ENCODE data around the gene TLCD3A.

The TLCD3A gene

GRCh38 chr17:773467-774312 lies 41.3 kb downstream of the TLCD3A start:
- no peak overlapping the region for H3K27ac ChIP-seq (ENCODE audit: low read depth, low read length)
- no CpG with 5 or more reads among the region's 14 CpGs for WGBS (ENCODE audit: extremely low coverage, insufficient coverage, low lambda C conversion rate)

GRCh38 chr17:774313-774584 lies 41.9 kb downstream of the TLCD3A start:
- no peak for DNase-seq
- Histone ChIP-seq H3K56ac (ENCODE audit: low read length) (no peak overlapping the region), H3K4me1 (ENCODE audit: control insufficient read depth, low read depth, low read length) (no peaks in the 10 kb centered on the region), H4K8ac (ENCODE audit: low read depth, low read length) (no peak overlapping the region), H4K5ac (ENCODE audit: low read length) (no peak overlapping the region), H3K9ac (ENCODE audit: low read length) (no peak overlapping the region), H3K4ac (ENCODE audit: low read depth, low read length) (no peak overlapping the region), H3K79me1 (ENCODE audit: low read length) (peaks cover 3% of the 10 kb centered on the region), H3K79me2 (ENCODE audit: control insufficient read depth, insufficient read depth, low read length) (peaks cover 2% of the 10 kb centered on the region), H3K27ac (ENCODE audit: low read depth, low read length) (no peak overlapping the region), H3K36me3 (ENCODE audit: control insufficient read depth, insufficient read depth, low read length) (peaks cover 11% of the 10 kb centered on the region), H2BK5ac (ENCODE audit: low read length) (no peak overlapping the region), H3K23ac (ENCODE audit: low read length) (no peak overlapping the region), H3K4me3 (ENCODE audit: low read length) (no peak overlapping the region), H3K18ac (ENCODE audit: low read length) (no peak overlapping the region), H3K27me3 (ENCODE audit: insufficient read depth, low read length, poor library complexity) (no peaks in the 10 kb centered on the region), H2AK5ac (ENCODE audit: low read length) (no peak overlapping the region), H2BK15ac (replicated peaks; ENCODE audit: low read depth) (no peak overlapping the region), H3K4me2 (ENCODE audit: low read length) (no peak overlapping the region), H2BK120ac (ENCODE audit: low read depth, low read length) (no peak overlapping the region)
- WGBS (ENCODE audit: extremely low coverage, insufficient coverage, low lambda C conversion rate): no CpG with 5 or more reads among the region's 5 CpGs

More at GRCh38 chr17:773467-774312, 41.3 kb downstream of the TLCD3A start:
- Histone ChIP-seq H3K27me3 (ENCODE audit: insufficient read depth, low read length, poor library complexity) (no peaks in the 10 kb centered on the region), H3K4me3 (ENCODE audit: low read length) (no peak overlapping the region), H2BK5ac (ENCODE audit: low read length) (no peak overlapping the region), H2BK120ac (ENCODE audit: low read depth, low read length) (no peak overlapping the region), H2AK5ac (ENCODE audit: low read length) (no peak overlapping the region), H3K36me3 (ENCODE audit: control insufficient read depth, insufficient read depth, low read length) (peaks cover 15% of the 10 kb centered on the region), H3K4me1 (ENCODE audit: control insufficient read depth, low read depth, low read length) (no peaks in the 10 kb centered on the region), H3K9ac (ENCODE audit: low read length) (no peak overlapping the region), H3K79me1 (ENCODE audit: low read length) (peaks cover 3% of the 10 kb centered on the region), H2BK15ac (replicated peaks; ENCODE audit: low read depth) (no peak overlapping the region), H3K56ac (ENCODE audit: low read length) (no peak overlapping the region), H4K5ac (ENCODE audit: low read length) (no peak overlapping the region), H3K18ac (ENCODE audit: low read length) (no peak overlapping the region), H3K79me2 (ENCODE audit: control insufficient read depth, insufficient read depth, low read length) (peaks cover under 1% of the 10 kb centered on the region), H3K4ac (ENCODE audit: low read depth, low read length) (no peak overlapping the region), H3K23ac (ENCODE audit: low read length) (no peak overlapping the region), H4K8ac (ENCODE audit: low read depth, low read length) (no peak overlapping the region), H3K4me2 (ENCODE audit: low read length) (no peak overlapping the region)
- no peak for DNase-seq

GRCh38 chr17:778096-778495 lies 45.7 kb downstream of the TLCD3A start:
- H2BK15ac ChIP-seq (replicated peaks; ENCODE audit: low read depth): no peak overlapping the region
- H3K27me3 ChIP-seq (ENCODE audit: insufficient read depth, low read length, poor library complexity): no peaks in the 10 kb centered on the region
- no peak overlapping the region for H2BK5ac ChIP-seq (ENCODE audit: low read length)
- H4K5ac ChIP-seq (ENCODE audit: low read length): no peak overlapping the region
- WGBS (ENCODE audit: extremely low coverage, insufficient coverage, low lambda C conversion rate): no CpG with 5 or more reads among the region's 11 CpGs
- peaks cover 11% of the 10 kb centered on the region for H3K79me1 ChIP-seq (ENCODE audit: low read length)
- no peak overlapping the region for H4K8ac ChIP-seq (ENCODE audit: low read depth, low read length)
- peaks cover 8% of the 10 kb centered on the region for H3K36me3 ChIP-seq (ENCODE audit: control insufficient read depth, insufficient read depth, low read length)
- H3K18ac ChIP-seq (ENCODE audit: low read length): no peak overlapping the region
- H3K9ac ChIP-seq (ENCODE audit: low read length): no peak overlapping the region
- no peak overlapping the region for H3K56ac ChIP-seq (ENCODE audit: low read length)
- H2AK5ac ChIP-seq (ENCODE audit: low read length): no peak overlapping the region
- H3K4ac ChIP-seq (ENCODE audit: low read depth, low read length): no peak overlapping the region
- no peak for DNase-seq
- no peak overlapping the region for H3K27ac ChIP-seq (ENCODE audit: low read depth, low read length)
- no peak overlapping the region for H2BK120ac ChIP-seq (ENCODE audit: low read depth, low read length)
- H3K23ac ChIP-seq (ENCODE audit: low read length): no peak overlapping the region
- no peaks in the 10 kb centered on the region for H3K4me1 ChIP-seq (ENCODE audit: control insufficient read depth, low read depth, low read length)
- no peak overlapping the region for H3K4me3 ChIP-seq (ENCODE audit: low read length)
- no peak overlapping the region for H3K4me2 ChIP-seq (ENCODE audit: low read length)
- peaks cover 23% of the 10 kb centered on the region for H3K79me2 ChIP-seq (ENCODE audit: control insufficient read depth, insufficient read depth, low read length)

GRCh38 chr17:781805-782731 lies 49.7 kb downstream of the TLCD3A start, which contains the start of the genes GLOD4 and MRM3:
TSS of gene GLOD4 (minus strand) at chr17:782280. CDS start at chr17:782255, 25 bp downstream.
TSS of gene MRM3 (plus strand) at chr17:782353. CDS start at chr17:782379, 26 bp downstream.
- no peak within 1 kb of the TSS for H3K18ac ChIP-seq (ENCODE audit: low read length)
- H3K27me3 ChIP-seq (ENCODE audit: insufficient read depth, low read length, poor library complexity): no peaks in the 10 kb centered on the region
- no peak within 1 kb of the TSS for H3K23ac ChIP-seq (ENCODE audit: low read length)
- peak within 1 kb of the TSS; percentile 91 for H3K56ac ChIP-seq (ENCODE audit: low read length)
- no peak within 1 kb of the TSS for H2AK5ac ChIP-seq (ENCODE audit: low read length)
- H3K79me1 ChIP-seq (ENCODE audit: low read length): peaks cover 12% of the 10 kb centered on the region
- peaks cover 34% of the 10 kb centered on the region for H3K79me2 ChIP-seq (ENCODE audit: control insufficient read depth, insufficient read depth, low read length)
- peak within 1 kb of the TSS; percentile 93 for H3K9ac ChIP-seq (ENCODE audit: low read length)
- H2BK5ac ChIP-seq (ENCODE audit: low read length): no peak within 1 kb of the TSS
- H4K5ac ChIP-seq (ENCODE audit: low read length): peak within 1 kb of the TSS; percentile 15
- no peak within 1 kb of the TSS for H2BK15ac ChIP-seq (replicated peaks; ENCODE audit: low read depth)
- no CpG with 5 or more reads among the region's 87 CpGs for WGBS (ENCODE audit: extremely low coverage, insufficient coverage, low lambda C conversion rate)
- H3K27ac ChIP-seq (ENCODE audit: low read depth, low read length): no peak within 1 kb of the TSS
- H3K4me1 ChIP-seq (ENCODE audit: control insufficient read depth, low read depth, low read length): no peaks in the 10 kb centered on the region
- H3K4me2 ChIP-seq (ENCODE audit: low read length): peak within 1 kb of the TSS; percentile 94
- DNase-seq: peak; percentile 89
- H3K4ac ChIP-seq (ENCODE audit: low read depth, low read length): no peak within 1 kb of the TSS
- H4K8ac ChIP-seq (ENCODE audit: low read depth, low read length): no peak within 1 kb of the TSS
- H3K4me3 ChIP-seq (ENCODE audit: low read length): peak within 1 kb of the TSS; percentile 93
- H3K36me3 ChIP-seq (ENCODE audit: control insufficient read depth, insufficient read depth, low read length): peaks cover 4% of the 10 kb centered on the region
- no peak within 1 kb of the TSS for H2BK120ac ChIP-seq (ENCODE audit: low read depth, low read length)

- Histone ChIP-seq H3K4me3 (ENCODE audit: low read length) (no peak overlapping the region), H3K27ac (ENCODE audit: low read depth, low read length) (no peak overlapping the region), H3K79me1 (ENCODE audit: low read length) (peaks cover 12% of the 10 kb centered on the region), H3K79me2 (ENCODE audit: control insufficient read depth, insufficient read depth, low read length) (peaks cover 32% of the 10 kb centered on the region), H2AK5ac (ENCODE audit: low read length) (no peak overlapping the region), H3K27me3 (ENCODE audit: insufficient read depth, low read length, poor library complexity) (no peaks in the 10 kb centered on the region), H3K4ac (ENCODE audit: low read depth, low read length) (no peak overlapping the region), H3K9ac (ENCODE audit: low read length) (no peak overlapping the region), H3K36me3 (ENCODE audit: control insufficient read depth, insufficient read depth, low read length) (peaks cover 4% of the 10 kb centered on the region), H2BK15ac (replicated peaks; ENCODE audit: low read depth) (no peak overlapping the region), H2BK120ac (ENCODE audit: low read depth, low read length) (no peak overlapping the region), H3K4me1 (ENCODE audit: control insufficient read depth, low read depth, low read length) (no peaks in the 10 kb centered on the region), H3K23ac (ENCODE audit: low read length) (no peak overlapping the region), H4K5ac (ENCODE audit: low read length) (no peak overlapping the region), H3K4me2 (ENCODE audit: low read length) (no peak overlapping the region), H2BK5ac (ENCODE audit: low read length) (no peak overlapping the region), H3K56ac (ENCODE audit: low read length) (no peak overlapping the region), H4K8ac (ENCODE audit: low read depth, low read length) (no peak overlapping the region), H3K18ac (ENCODE audit: low read length) (no peak overlapping the region)
- DNase-seq: no peak
- WGBS (ENCODE audit: extremely low coverage, insufficient coverage, low lambda C conversion rate): no CpG with 5 or more reads among the region's 3 CpGs
Observed at GRCh38 chr17:784143-784542, 51.7 kb downstream of the TLCD3A start.

Data from mesendoderm (in vitro differentiated cells).